Stimulated activated naive CD8-positive, alpha-beta T cell treated with anti-CD3 and anti-CD28 coated beads, Interleukin-15, Interleukin-2, amounts not matched to agents 100 ng/mL and 50 ng/mL, for 24 hours (primary cell): ENCODE data around the gene IFITM5.
A peak's percentile ranks its signal among the peaks of the same experiment; 100 is the strongest.
"Not testable (repeated sequence)": the region's sequence is repeated elsewhere in the genome, so short reads cannot be mapped to it uniquely, and the experiment has no call there.

Experiments used
- H3K27ac Mint-ChIP-seq: one replicate; pipeline ENCODE4 v1.8.0; 2021; ENCODE audit warnings: mild to moderate bottlenecking, mixed read lengths
- H3K27me3 Mint-ChIP-seq: one replicate; pipeline ENCODE4 v1.8.0; 2021; ENCODE audit warnings: mixed read lengths
- H3K36me3 Mint-ChIP-seq: one replicate; pipeline ENCODE4 v1.8.0; 2021; ENCODE audit warnings: low read depth, mixed read lengths
- H3K4me1 Mint-ChIP-seq: one replicate; pipeline ENCODE4 v1.8.0; 2021; ENCODE audit warnings: low read depth, mixed read lengths
- H3K4me3 Mint-ChIP-seq: one replicate; pipeline ENCODE4 v1.8.0; 2021; ENCODE audit warnings: mild to moderate bottlenecking, mixed read lengths
- H3K9me3 Mint-ChIP-seq: one replicate; pipeline ENCODE4 v1.8.0; 2021; ENCODE audit warnings: mixed read lengths

The IFITM5 gene

DNA sequence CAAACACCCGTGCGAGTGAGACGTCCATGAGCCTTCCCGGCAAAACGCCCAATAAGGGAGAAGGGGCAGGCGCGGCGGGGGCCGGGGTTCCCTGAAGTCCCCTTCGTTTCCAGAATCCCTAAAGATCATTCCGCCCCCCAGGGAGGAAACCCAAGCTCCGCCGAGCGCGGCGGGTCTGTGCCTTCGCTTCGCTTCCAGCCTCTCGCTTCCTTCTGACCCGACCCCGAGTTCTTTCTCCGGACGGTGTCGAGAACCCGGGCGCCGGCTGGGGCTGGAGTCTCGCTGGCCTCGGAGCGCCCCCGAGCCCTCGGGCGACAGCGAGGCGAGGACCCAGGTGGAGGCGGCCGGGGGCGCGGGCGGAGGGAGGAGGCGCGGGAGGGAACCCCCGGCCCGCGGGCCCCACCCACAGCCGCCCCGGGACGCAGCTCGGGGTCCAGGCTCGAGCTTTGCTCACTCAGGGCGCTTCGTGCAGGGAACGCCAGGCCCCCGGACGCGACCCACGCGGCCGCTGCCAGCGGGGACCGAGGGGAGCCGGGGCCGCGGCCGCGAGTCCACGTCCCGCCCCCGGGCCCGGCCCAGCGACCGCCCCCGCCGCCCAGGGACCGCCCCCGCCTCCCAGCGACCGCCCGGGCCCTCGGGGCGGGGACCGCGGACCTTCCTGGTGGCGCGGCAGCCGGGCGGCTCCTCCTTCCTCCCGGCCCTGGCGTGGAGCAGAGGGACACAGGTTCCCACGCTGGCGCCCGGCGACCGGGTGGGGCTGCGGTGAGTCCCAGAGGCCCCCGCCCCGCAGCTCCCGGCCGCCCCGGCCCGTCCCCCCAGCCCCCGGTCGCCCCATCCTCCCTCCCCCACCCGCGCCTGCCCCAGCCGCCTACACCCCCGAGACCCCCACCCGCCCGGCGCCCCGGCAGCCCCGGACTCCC lies 10.6 kb downstream of the IFITM5 start, which contains the start of gene PGGHG:
TSS of gene PGGHG (plus strand) at position 649 of the 920 bp plus-strand sequence. CDS start 691 bp downstream, outside the sequence.
- Mint-ChIP-seq H3K27me3 (no peaks in the 10 kb centered on the region), H3K4me1 (peaks cover 27% of the 10 kb centered on the region)

GRCh38 chr11:287821-288477 lies 11.4 kb downstream of the IFITM5 start:
- Mint-ChIP-seq H3K27ac (peak overlapping the region; percentile 97), H3K36me3 (peaks cover 4% of the 10 kb centered on the region), H3K4me1 (peaks cover 33% of the 10 kb centered on the region), H3K4me3 (peak overlapping the region; percentile 92), H3K9me3 (no peaks in the 10 kb centered on the region), H3K27me3 (no peaks in the 10 kb centered on the region)

More for the DNA sequence above, 10.6 kb downstream of the IFITM5 start, which contains the start of gene PGGHG:
- Mint-ChIP-seq H3K27ac (peak within 1 kb of the TSS; percentile 97), H3K4me3 (peak within 1 kb of the TSS; percentile 92), H3K9me3 (no peaks in the 10 kb centered on the region), H3K36me3 (peaks cover 4% of the 10 kb centered on the region)

DNA sequence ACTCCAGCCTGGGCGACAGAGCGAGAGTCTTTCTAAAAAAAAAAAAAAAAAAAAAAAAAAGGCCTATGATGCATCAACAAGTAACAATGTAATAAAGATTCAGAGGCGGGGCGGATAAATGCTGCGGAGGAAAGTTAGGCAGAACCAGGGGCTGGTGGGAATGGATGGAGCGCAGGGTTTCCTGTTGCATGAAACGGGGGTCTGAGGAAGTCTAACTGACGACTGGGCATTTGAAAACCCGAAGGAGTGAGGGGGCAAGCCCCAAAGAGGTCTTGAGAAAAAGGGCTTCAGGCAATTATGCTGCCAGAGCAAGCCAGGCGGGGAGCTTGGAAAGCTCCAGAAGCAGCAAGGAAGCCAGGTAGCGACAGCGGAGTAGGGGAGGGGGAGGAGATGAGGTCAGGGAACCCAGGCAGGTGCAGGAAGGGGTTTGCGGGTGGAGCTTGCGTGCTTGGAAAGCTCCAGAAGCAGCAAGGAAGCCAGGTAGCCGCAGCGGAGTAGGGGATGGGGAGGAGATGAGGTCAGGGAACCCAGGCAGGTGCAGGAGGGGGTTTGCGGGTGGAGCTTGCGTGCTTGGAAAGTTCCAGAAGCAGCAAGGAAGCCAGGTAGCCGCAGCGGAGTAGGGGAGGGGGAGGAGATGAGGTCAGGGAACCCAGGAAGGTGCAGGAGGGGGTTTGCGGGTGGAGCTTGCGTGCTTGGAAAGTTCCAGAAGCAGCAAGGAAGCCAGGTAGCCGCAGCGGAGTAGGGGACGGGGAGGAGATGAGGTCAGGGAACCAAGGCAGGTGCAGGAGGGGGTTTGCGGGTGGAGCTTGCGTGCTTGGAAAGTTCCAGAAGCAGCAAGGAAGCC lies 12.1 kb downstream of the IFITM5 start:
- H3K9me3 Mint-ChIP-seq, H3K27me3 Mint-ChIP-seq, H3K36me3 Mint-ChIP-seq: not testable (repeated sequence)
- Mint-ChIP-seq H3K4me1 (peaks cover 41% of the 10 kb centered on the region), H3K4me3 (peak overlapping the region; percentile 92), H3K27ac (peak overlapping the region; percentile 74)

DNA sequence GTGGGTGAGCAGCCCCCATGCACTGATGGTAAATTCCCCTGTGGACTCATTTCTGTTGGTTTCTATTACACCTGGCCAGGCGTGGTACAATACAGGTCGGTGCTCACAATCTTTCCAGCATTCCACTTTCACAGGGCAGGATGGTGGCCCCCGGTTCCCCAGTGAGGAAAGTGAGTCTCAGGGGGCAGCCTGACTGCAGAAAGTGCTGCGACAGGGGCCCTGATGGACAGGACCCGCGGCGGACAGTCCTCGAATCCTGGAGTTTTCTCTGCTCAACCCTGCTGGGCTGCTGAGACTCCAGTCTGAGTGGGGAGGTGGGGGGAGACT lies 13.5 kb downstream of the IFITM5 start:
- no peaks in the 10 kb centered on the region for H3K9me3 Mint-ChIP-seq
- H3K27me3 Mint-ChIP-seq: peaks cover 18% of the 10 kb centered on the region
- peaks cover 4% of the 10 kb centered on the region for H3K36me3 Mint-ChIP-seq
- peaks cover 54% of the 10 kb centered on the region for H3K4me1 Mint-ChIP-seq
- no peak overlapping the region for H3K4me3 Mint-ChIP-seq
- no peak overlapping the region for H3K27ac Mint-ChIP-seq

- no peak overlapping the region for H3K4me3 Mint-ChIP-seq
- H3K36me3 Mint-ChIP-seq: peaks cover 4% of the 10 kb centered on the region
- peaks cover 21% of the 10 kb centered on the region for H3K27me3 Mint-ChIP-seq
- H3K4me1 Mint-ChIP-seq: peaks cover 57% of the 10 kb centered on the region
- H3K9me3 Mint-ChIP-seq: no peaks in the 10 kb centered on the region
- no peak overlapping the region for H3K27ac Mint-ChIP-seq
These were observed 14.1 kb downstream of the IFITM5 start for GRCh38 chr11:285021-285893.

DNA sequence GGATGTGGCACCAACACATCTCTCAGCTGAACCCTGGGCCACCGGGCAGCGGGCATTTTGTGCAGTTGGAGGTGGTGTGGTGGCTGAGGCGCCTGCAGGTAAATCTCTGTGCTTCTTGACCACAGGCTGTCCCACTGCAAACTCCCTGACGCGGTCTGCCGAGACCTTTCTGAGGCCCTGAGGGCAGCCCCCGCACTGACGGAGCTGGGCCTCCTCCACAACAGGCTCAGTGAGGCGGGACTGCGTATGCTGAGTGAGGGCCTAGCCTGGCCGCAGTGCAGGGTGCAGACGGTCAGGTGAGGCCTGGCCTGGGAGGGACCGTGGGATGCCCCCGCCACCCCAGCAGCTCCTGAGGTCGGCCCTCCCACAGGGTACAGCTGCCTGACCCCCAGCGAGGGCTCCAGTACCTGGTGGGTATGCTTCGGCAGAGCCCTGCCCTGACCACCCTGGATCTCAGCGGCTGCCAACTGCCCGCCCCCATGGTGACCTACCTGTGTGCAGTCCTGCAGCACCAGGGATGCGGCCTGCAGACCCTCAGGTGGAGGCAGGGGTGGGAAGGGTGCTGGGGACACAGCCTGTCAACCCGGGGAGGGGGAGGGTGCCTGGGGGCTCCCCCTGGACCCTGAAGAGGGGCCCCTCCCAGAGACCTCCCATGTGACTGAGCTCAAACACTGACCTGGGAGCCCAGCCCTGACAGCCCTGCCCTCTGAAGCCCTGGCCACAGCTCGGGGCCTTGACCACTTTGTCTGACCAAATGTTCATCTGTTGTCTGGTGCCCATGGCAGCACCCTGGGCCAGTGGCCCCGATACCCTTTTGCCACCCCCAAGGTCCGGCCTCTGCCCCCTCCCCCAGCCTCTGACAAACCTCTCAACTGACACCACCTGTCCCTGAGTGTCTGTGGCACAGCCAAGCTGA lies 15.0 kb downstream of the IFITM5 start:
- no peak overlapping the region for H3K27ac Mint-ChIP-seq
- H3K4me3 Mint-ChIP-seq: no peak overlapping the region
- peaks cover 21% of the 10 kb centered on the region for H3K27me3 Mint-ChIP-seq
- peaks cover 52% of the 10 kb centered on the region for H3K4me1 Mint-ChIP-seq
- no peaks in the 10 kb centered on the region for H3K9me3 Mint-ChIP-seq
- H3K36me3 Mint-ChIP-seq: peaks cover 4% of the 10 kb centered on the region

GRCh38 chr11:283405-284104 lies 15.8 kb downstream of the IFITM5 start:
- H3K4me1 Mint-ChIP-seq: peaks cover 55% of the 10 kb centered on the region
- peaks cover 4% of the 10 kb centered on the region for H3K36me3 Mint-ChIP-seq
- peak overlapping the region; percentile 5 for H3K27ac Mint-ChIP-seq
- peaks cover 24% of the 10 kb centered on the region for H3K27me3 Mint-ChIP-seq
- no peaks in the 10 kb centered on the region for H3K9me3 Mint-ChIP-seq
- no peak overlapping the region for H3K4me3 Mint-ChIP-seq

DNA sequence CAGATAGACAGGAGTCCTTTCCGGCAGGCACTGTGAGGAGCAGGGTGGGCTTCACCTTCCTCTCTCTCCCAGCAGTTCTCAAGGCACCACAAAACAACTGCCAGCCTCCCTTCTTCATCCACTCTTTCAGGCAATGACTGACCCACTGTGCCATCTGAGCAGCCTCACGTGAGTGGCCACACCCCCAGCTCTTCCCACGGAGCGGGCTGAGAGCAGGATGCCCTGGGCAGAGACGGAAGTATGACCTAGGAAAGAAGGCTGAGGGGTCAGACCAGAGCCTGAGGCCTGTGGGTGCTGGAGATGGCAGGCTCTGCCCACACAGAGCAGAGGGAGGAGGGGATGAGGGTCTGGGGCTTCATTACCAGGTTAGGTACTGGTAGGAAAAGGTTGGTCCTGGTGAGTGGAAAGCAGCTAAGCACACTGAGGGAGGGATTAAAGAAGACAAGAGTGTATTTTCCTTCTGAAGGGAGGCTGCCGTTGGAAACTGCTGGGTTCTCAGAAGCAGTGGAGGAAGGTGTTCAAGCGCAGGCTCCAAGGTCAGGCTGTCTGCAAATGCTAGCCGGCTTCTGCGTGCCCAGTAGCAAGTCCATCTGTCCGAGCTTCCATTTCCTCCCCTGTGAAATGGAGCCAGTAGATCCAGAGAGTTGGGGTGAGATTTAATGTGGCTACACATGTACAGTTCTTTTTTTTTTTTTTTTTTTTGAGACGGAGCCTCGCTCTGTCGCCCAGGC lies 16.5 kb downstream of the IFITM5 start:
- Mint-ChIP-seq H3K27ac (peak overlapping the region; percentile 14), H3K27me3 (peaks cover 29% of the 10 kb centered on the region), H3K4me3 (peak overlapping the region; percentile 68), H3K9me3 (no peaks in the 10 kb centered on the region), H3K36me3 (peaks cover 1% of the 10 kb centered on the region), H3K4me1 (peaks cover 58% of the 10 kb centered on the region)

GRCh38 chr11:282171-282570 lies 17.2 kb downstream of the IFITM5 start:
- no peaks in the 10 kb centered on the region for H3K36me3 Mint-ChIP-seq
- no peak overlapping the region for H3K27ac Mint-ChIP-seq
- peaks cover 60% of the 10 kb centered on the region for H3K4me1 Mint-ChIP-seq
- H3K9me3 Mint-ChIP-seq: peaks cover 3% of the 10 kb centered on the region
- peak overlapping the region; percentile 68 for H3K4me3 Mint-ChIP-seq
- peaks cover 32% of the 10 kb centered on the region for H3K27me3 Mint-ChIP-seq

DNA sequence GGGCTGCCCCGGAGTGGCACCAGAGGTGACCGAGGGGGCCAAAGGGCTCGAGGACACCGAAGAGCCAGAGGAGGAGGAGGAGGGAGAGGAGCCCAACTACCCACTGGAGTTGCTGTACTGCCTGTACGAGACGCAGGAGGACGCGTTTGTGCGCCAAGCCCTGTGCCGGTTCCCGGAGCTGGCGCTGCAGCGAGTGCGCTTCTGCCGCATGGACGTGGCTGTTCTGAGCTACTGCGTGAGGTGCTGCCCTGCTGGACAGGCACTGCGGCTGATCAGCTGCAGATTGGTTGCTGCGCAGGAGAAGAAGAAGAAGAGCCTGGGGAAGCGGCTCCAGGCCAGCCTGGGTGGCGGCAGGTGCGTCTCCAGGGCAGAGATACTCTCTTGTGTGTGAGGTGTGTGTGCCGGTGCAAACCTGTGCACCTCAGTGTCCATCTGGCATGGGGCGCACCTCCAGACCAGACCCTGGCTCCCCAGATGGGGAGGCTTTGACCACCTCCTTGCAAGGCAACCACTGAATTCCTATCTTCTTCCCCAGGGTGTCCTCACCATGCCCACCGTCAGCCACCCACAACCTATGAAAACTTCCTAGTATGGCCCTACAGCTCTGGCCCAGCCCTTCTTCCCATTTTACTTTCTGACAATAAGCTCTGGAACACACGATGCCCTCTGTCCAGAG lies 17.7 kb downstream of the IFITM5 start:
- peak overlapping the region; percentile 68 for H3K4me3 Mint-ChIP-seq
- peaks cover 4% of the 10 kb centered on the region for H3K36me3 Mint-ChIP-seq
- no peak overlapping the region for H3K27ac Mint-ChIP-seq
- peaks cover 59% of the 10 kb centered on the region for H3K4me1 Mint-ChIP-seq
- peaks cover 7% of the 10 kb centered on the region for H3K9me3 Mint-ChIP-seq
- H3K27me3 Mint-ChIP-seq: peaks cover 32% of the 10 kb centered on the region

- Mint-ChIP-seq H3K36me3 (peaks cover 6% of the 10 kb centered on the region), H3K4me1 (peaks cover 55% of the 10 kb centered on the region), H3K27ac (no peak overlapping the region), H3K9me3 (peaks cover 14% of the 10 kb centered on the region), H3K27me3 (peaks cover 32% of the 10 kb centered on the region), H3K4me3 (peak overlapping the region; percentile 68)
These were observed 18.4 kb downstream of the IFITM5 start for GRCh38 chr11:280706-281485.
